H1 (cell line): ENCODE measurements around the gene LDLRAD4. TPM values are rescaled to one million over a fixed set of nuclear protein-coding genes. Genes with fewer than 3 reads are reported as not detected.

Source experiments
- CTCF ChIA-PET: fragments of 300-600 bp; sonication (Branson Sonifier 250); formaldehyde crosslinking; loops from one replicate; lab custom pipeline; 2021; ENCODE audit not compliant: partially characterized antibody; lab: Charles Lee
- POLR2A ChIA-PET: fragments of 300-600 bp; sonication (Branson Sonifier 250); formaldehyde crosslinking; loops from one replicate; lab custom pipeline; 2021; ENCODE audit warnings: inconsistent platforms; ENCODE audit not compliant: partially characterized antibody; lab: Charles Lee
- DNase-seq, 2 experiments: peaks; one replicate each; pipeline versions ENCODE4 v3.0.0 to v3.0.0-alpha.2; 2010 to 2022; ENCODE audit warnings: low spot score in 2 of 2, low read depth in 1 of 2, mixed read lengths in 1 of 2
- FAIRE-seq: peaks from 2 replicates; lab custom pipeline; 2011; peaks lifted over from hg19 to GRCh38; lab: Jason Lieb, UNC
- H2AFZ ChIP-seq: 2 replicates; pipeline ENCODE4 v1.8.1; 2012; ENCODE audit warnings: low read length, inconsistent platforms
- H2AK5ac ChIP-seq: 2 replicates; pipeline ENCODE4 v1.6.1; 2013; ENCODE audit warnings: low read depth, low read length
- H2BK120ac ChIP-seq: replicated peaks from 2 replicates; pipeline ENCODE3; 2013; ENCODE audit warnings: low read depth, low read length, inconsistent platforms
- H2BK12ac ChIP-seq: 2 replicates; pipeline ENCODE4 v1.6.1; 2013; ENCODE audit warnings: low read depth, low read length
- H2BK15ac ChIP-seq: 2 replicates; pipeline ENCODE4 v1.6.1; 2013; ENCODE audit warnings: low read length
- H2BK20ac ChIP-seq: 2 replicates; pipeline ENCODE4 v1.6.1; 2013; ENCODE audit warnings: low read length
- H2BK5ac ChIP-seq: 2 replicates; pipeline ENCODE4 v1.6.1; 2013; ENCODE audit warnings: low read depth, low read length
- H3K14ac ChIP-seq: 2 replicates; pipeline ENCODE4 v1.6.1; 2013; ENCODE audit warnings: inconsistent platforms; ENCODE audit not compliant: insufficient read length
- H3K18ac ChIP-seq: 2 replicates; pipeline ENCODE4 v1.6.1; 2013; ENCODE audit warnings: low read length; ENCODE audit errors: extremely low read depth
- H3K23ac ChIP-seq: 2 replicates; pipeline ENCODE4 v1.6.1; 2013; ENCODE audit warnings: inconsistent platforms; ENCODE audit not compliant: insufficient read length
- H3K23me2 ChIP-seq: 2 replicates; pipeline ENCODE4 v1.6.1; 2013; ENCODE audit warnings: low read depth, low read length
- H3K27ac ChIP-seq: 2 replicates; pipeline ENCODE4 v1.6.1; 2011; ENCODE audit warnings: low read depth, low read length, inconsistent platforms
- H3K27me3 ChIP-seq, 4 experiments: replicated peaks in 1 of 4; 1 replicate in 1 of 4; 2 replicates in 3 of 4; pipeline versions ENCODE4 v1.6.1 to v1.8.1; 2011 to 2013; ENCODE audit warnings: low read length in 3 of 4, mild to moderate bottlenecking in 3 of 4, inconsistent platforms in 2 of 4, mixed read lengths in 2 of 4, moderate library complexity in 1 of 4; ENCODE audit not compliant: control insufficient read depth in 3 of 4, insufficient read depth in 3 of 4; ENCODE audit errors: extremely low read depth in 1 of 4
- H3K36me3 ChIP-seq, 4 experiments: 2 replicates each; pipeline versions ENCODE4 v1.6.1 to v1.8.1; 2011 to 2013; ENCODE audit warnings: mild to moderate bottlenecking in 4 of 4, low read length in 3 of 4, moderate library complexity in 2 of 4, control low read depth in 1 of 4, inconsistent platforms in 1 of 4; ENCODE audit not compliant: insufficient read depth in 4 of 4, control insufficient read depth in 2 of 4
- H3K4ac ChIP-seq: replicated peaks from 2 replicates; pipeline ENCODE3; 2013; ENCODE audit warnings: low read length, low read depth, mixed read lengths, inconsistent platforms; ENCODE audit not compliant: insufficient read length
- H3K4me1 ChIP-seq, 4 experiments: replicated peaks in 1 of 4; 1 replicate in 1 of 4; 2 replicates in 3 of 4; pipeline versions ENCODE4 v1.6.1 to v1.8.1; 2011 to 2013; ENCODE audit warnings: low read length in 3 of 4, inconsistent platforms in 2 of 4, mixed read lengths in 1 of 4; ENCODE audit not compliant: insufficient read depth in 4 of 4, control insufficient read depth in 3 of 4
- H3K4me2 ChIP-seq, 2 experiments: 2 replicates each; pipeline versions ENCODE4 v1.6.1 to v1.8.1; 2011 to 2013; ENCODE audit warnings: low read depth in 2 of 2, low read length in 2 of 2, control low read depth in 1 of 2, inconsistent platforms in 1 of 2, mild to moderate bottlenecking in 1 of 2; ENCODE audit not compliant: insufficient read depth in 1 of 2
- H3K4me3 ChIP-seq, 4 experiments: fragments of 200-600, 300-600 bp in 1 of 4; sonication (generic), shearing (Covaris generic), sonication (Bioruptor Twin) in 1 of 4; 2 replicates each; pipeline versions ENCODE4 v1.5.1 to v1.8.1; 2011 to 2016; ENCODE audit warnings: low read length in 4 of 4, low read depth in 3 of 4, control low read depth in 2 of 4, inconsistent platforms in 2 of 4, mild to moderate bottlenecking in 2 of 4, mixed read lengths in 1 of 4, moderate library complexity in 1 of 4; ENCODE audit not compliant: insufficient read depth in 2 of 4; ENCODE audit errors: extremely low read depth in 1 of 4
- H3K56ac ChIP-seq: replicated peaks from 2 replicates; pipeline ENCODE3; 2013; ENCODE audit warnings: low read depth, mild to moderate bottlenecking, mixed read lengths, low read length, inconsistent platforms; ENCODE audit not compliant: insufficient read length
- H3K79me1 ChIP-seq: 2 replicates; pipeline ENCODE4 v1.6.1; 2013; ENCODE audit warnings: low read depth, low read length, control low read depth
- H3K79me2 ChIP-seq, 2 experiments: 2 replicates each; pipeline versions ENCODE4 v1.6.1 to v1.8.1; 2012 to 2013; ENCODE audit warnings: low read length in 2 of 2, mild to moderate bottlenecking in 2 of 2, inconsistent platforms in 1 of 2; ENCODE audit not compliant: insufficient read depth in 2 of 2, control insufficient read depth in 1 of 2
- H3K9ac ChIP-seq, 4 experiments: replicated peaks in 1 of 4; 1 replicate in 1 of 4; 2 replicates in 3 of 4; pipeline versions ENCODE4 v1.6.1 to v1.8.1; 2011 to 2013; ENCODE audit warnings: low read depth in 3 of 4, low read length in 3 of 4, control low read depth in 2 of 4, mild to moderate bottlenecking in 2 of 4, moderate library complexity in 2 of 4, inconsistent platforms in 1 of 4; ENCODE audit errors: extremely low read depth in 1 of 4
- H3K9me3 ChIP-seq, 2 experiments: 2 replicates each; pipeline versions ENCODE4 v1.6.1 to v1.8.1; 2012 to 2013; ENCODE audit warnings: mild to moderate bottlenecking in 2 of 2, moderate library complexity in 2 of 2, control low read depth in 1 of 2, inconsistent platforms in 1 of 2, low read depth in 1 of 2, low read length in 1 of 2, mixed read lengths in 1 of 2; ENCODE audit not compliant: insufficient read depth in 2 of 2
- H4K20me1 ChIP-seq, 2 experiments: replicated peaks in 1 of 2; 2 replicates each; pipeline versions ENCODE3 to v1.8.1; 2011 to 2013; ENCODE audit warnings: inconsistent platforms in 2 of 2, low read length in 2 of 2, mild to moderate bottlenecking in 1 of 2; ENCODE audit not compliant: insufficient read depth in 2 of 2, control insufficient read depth in 1 of 2
- H4K5ac ChIP-seq: 2 replicates; pipeline ENCODE4 v1.6.1; 2013; ENCODE audit warnings: low read length, low read depth, mixed read lengths, inconsistent platforms; ENCODE audit not compliant: insufficient read length
- H4K8ac ChIP-seq: 2 replicates; pipeline ENCODE4 v1.8.0; 2013; ENCODE audit warnings: mild to moderate bottlenecking, moderate library complexity, low read length, inconsistent platforms; ENCODE audit not compliant: insufficient read depth; ENCODE audit errors: extremely low read depth
- H4K91ac ChIP-seq: replicated peaks from 2 replicates; pipeline ENCODE3; 2013; ENCODE audit warnings: low read length, mixed read lengths, inconsistent platforms; ENCODE audit not compliant: insufficient read length
- BCL11A ChIP-seq, 2 experiments: IDR thresholded peaks; one replicate each; pipeline ENCODE4 v1.6.1; 2011; ENCODE audit warnings: low read depth in 2 of 2, low read length in 2 of 2, mild to moderate bottlenecking in 2 of 2
- BRCA1 ChIP-seq: IDR thresholded peaks from 2 replicates; pipeline ENCODE4 v1.6.1; 2012; ENCODE audit warnings: low read depth, low read length, improper control_type of control experiment
- CREB1 ChIP-seq: IDR thresholded peaks from 2 replicates; pipeline ENCODE4 v1.6.1; 2012; ENCODE audit warnings: inconsistent platforms
- FOSL1 ChIP-seq: IDR thresholded peaks from 2 replicates; pipeline ENCODE4 v1.6.1; 2011; ENCODE audit warnings: mild to moderate bottlenecking, low read depth, low read length, moderate library complexity; ENCODE audit not compliant: insufficient read depth
- KDM1A ChIP-seq: fragments of 200-600, 300-600 bp; sonication (generic); IDR thresholded peaks from 2 replicates; pipeline ENCODE4 v1.7.1; 2016; ENCODE audit warnings: mild to moderate bottlenecking, low read length, borderline replicate concordance
- NANOG ChIP-seq: IDR thresholded peaks from 2 replicates; pipeline ENCODE4 v1.6.1; 2011; ENCODE audit warnings: low read length, low read depth, mild to moderate bottlenecking, inconsistent platforms; ENCODE audit not compliant: insufficient read depth, poor library complexity, severe bottlenecking
- RNF2 ChIP-seq: fragments of 200-900, 300-1000 bp; sonication (generic); IDR thresholded peaks from 2 replicates; pipeline ENCODE4 v1.7.1; 2016; ENCODE audit warnings: borderline replicate concordance, low read depth, mild to moderate bottlenecking, antibody characterized with exemption, low read length; ENCODE audit not compliant: poor library complexity, severe bottlenecking; ENCODE audit errors: missing control alignments
- RXRA ChIP-seq: IDR thresholded peaks from 2 replicates; pipeline ENCODE4 v1.6.1; 2011; ENCODE audit warnings: low read depth, mild to moderate bottlenecking, low read length, moderate library complexity; ENCODE audit not compliant: insufficient read depth
- TAF1 ChIP-seq: IDR thresholded peaks from 2 replicates; pipeline ENCODE4 v1.6.1; 2011; ENCODE audit warnings: mild to moderate bottlenecking, low read depth, low read length
- TBP ChIP-seq: IDR thresholded peaks from 2 replicates; pipeline ENCODE4 v1.6.1; 2011; ENCODE audit warnings: low read depth, low read length, improper control_type of control experiment
- WGBS, 2 experiments: shearing (Covaris generic) in 1 of 2; methylation state at CpG; one replicate each; pipeline versions ENCODE4 v1.1.6 to v1.1.7; 2013 to 2015; ENCODE audit warnings: low lambda C conversion rate in 2 of 2, mixed read lengths in 2 of 2, inconsistent platforms in 1 of 2, low coverage in 1 of 2, missing lambda C conversion rate in 1 of 2; ENCODE audit not compliant: insufficient replicate concordance in 2 of 2, insufficient coverage in 1 of 2, insufficient read length in 1 of 2; ENCODE audit errors: extremely low coverage in 1 of 2, missing lambda C conversion rate in 1 of 2; 5-methylcytosine and 5-hydroxymethylcytosine counted together
- polyA plus RNA-seq, 7 experiments: library from polyadenylated mRNA; depleted of rRNA in 3 of 7; stranded (reverse) in 5 of 7; unstranded in 2 of 7; fragments of >200 nt in 5 of 7; fragments of 200-250 nt in 2 of 7; gene quantifications; 1 replicate in 5 of 7; 2 replicates in 1 of 7; 4 replicates in 1 of 7; pipeline versions ENCODE4 v1.2.1 to v1.2.3, GENCODE V29; 2011 to 2013; ENCODE audit warnings: missing spikeins in 2 of 7, mixed read lengths in 2 of 7
- total RNA-seq: library from RNA; stranded (reverse); fragmentation: NEBNext Ultra II Directional; extraction: Animal tissue kit (Norgen Biotek cat#: 25700); gene quantifications from 2 replicates; pipeline ENCODE4 v1.2.1, GENCODE V29; 2021
- TF ChIP-seq, protein P1 (sequence below), 3 experiments: IDR thresholded peaks; 1 replicate in 2 of 3; 2 replicates in 1 of 3; pipeline versions ENCODE4 v1.5.1 to v1.6.1; 2011; ENCODE audit warnings: low read length in 3 of 3, mild to moderate bottlenecking in 3 of 3, inconsistent platforms in 2 of 3, low read depth in 1 of 3, moderate library complexity in 1 of 3; ENCODE audit not compliant: insufficient read depth in 1 of 3; ENCODE audit errors: control extremely low read depth in 1 of 3

LDLRAD4 gene
- total and polyA plus RNA-seq, 2 of the 8 experiments (the other 6 are each of a cell fraction or from before 2014, with no cell fraction given): 0.77 to 1.4 TPM

DNA sequence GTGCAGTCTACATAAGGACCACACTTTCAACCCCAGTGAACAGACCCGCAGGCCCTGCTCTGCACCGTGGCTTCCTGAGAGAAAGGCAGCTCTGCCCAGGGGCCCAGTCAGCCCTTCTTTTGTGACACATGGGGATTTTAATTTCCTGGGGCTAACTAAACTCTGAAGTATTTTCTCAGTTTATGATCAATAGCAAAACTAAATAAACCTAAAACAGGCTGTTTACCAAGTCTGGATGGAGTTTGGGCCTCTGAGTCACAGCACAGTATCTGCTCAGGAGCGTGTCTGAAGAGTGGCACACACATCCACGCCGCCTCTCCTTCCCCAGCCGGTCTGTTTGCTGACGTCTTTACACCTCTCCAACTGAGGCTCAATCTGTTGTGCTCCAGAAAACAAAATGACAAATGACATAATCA, 72.3 kb downstream of the LDLRAD4 start:
- WGBS, 2 experiments: 94% methylated on average over 7 of the region's 7 CpGs; no CpG with 5 or more reads in 1 of the 2 experiments
- no peak overlapping the region for H2AK5ac ChIP-seq
- H3K14ac ChIP-seq: no peak overlapping the region
- no peak overlapping the region for H3K23ac ChIP-seq
- no peak overlapping the region for H4K8ac ChIP-seq
- FAIRE-seq (no peak), DNase-seq (no peak)
- H4K5ac ChIP-seq: no peak overlapping the region
- H3K9me3 ChIP-seq: no peaks in the 10 kb centered on the region
- H4K20me1 ChIP-seq: no peaks in the 10 kb centered on the region
- H3K79me1 ChIP-seq: no peaks in the 10 kb centered on the region
- POLR2A ChIA-PET: interaction anchor here (0.6 kb wide), 1 partner anchor 663 kb away, joined by 3 read pairs; no protein-coding TSS in a partner anchor
- no peak overlapping the region for H3K4me3 ChIP-seq
- no peaks in the 10 kb centered on the region for H3K4me1 ChIP-seq
- H2BK12ac ChIP-seq: no peak overlapping the region
- H3K56ac ChIP-seq: no peak overlapping the region
- H3K18ac ChIP-seq: no peak overlapping the region
- no peak overlapping the region for H2AFZ ChIP-seq
- H3K23me2 ChIP-seq: no peaks in the 10 kb centered on the region; the same call in 1 of the 2 replicates
- no peak overlapping the region for H3K4me2 ChIP-seq
- TF ChIP-seq BRCA1 (no peak), TAF1 (no peak), CREB1 (no peak), BCL11A (IDR thresholded peaks at IDR 0.05; ENCODE audit: low read depth in 2 of 2, low read length in 2 of 2) (no peak), TBP (no peak), KDM1A (no peak), RXRA (no peak), RNF2 (no peak), NANOG (no peak), FOSL1 (no peak)
- TF ChIP-seq, protein P1, sequence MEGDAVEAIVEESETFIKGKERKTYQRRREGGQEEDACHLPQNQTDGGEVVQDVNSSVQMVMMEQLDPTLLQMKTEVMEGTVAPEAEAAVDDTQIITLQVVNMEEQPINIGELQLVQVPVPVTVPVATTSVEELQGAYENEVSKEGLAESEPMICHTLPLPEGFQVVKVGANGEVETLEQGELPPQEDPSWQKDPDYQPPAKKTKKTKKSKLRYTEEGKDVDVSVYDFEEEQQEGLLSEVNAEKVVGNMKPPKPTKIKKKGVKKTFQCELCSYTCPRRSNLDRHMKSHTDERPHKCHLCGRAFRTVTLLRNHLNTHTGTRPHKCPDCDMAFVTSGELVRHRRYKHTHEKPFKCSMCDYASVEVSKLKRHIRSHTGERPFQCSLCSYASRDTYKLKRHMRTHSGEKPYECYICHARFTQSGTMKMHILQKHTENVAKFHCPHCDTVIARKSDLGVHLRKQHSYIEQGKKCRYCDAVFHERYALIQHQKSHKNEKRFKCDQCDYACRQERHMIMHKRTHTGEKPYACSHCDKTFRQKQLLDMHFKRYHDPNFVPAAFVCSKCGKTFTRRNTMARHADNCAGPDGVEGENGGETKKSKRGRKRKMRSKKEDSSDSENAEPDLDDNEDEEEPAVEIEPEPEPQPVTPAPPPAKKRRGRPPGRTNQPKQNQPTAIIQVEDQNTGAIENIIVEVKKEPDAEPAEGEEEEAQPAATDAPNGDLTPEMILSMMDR (IDR thresholded peaks at IDR 0.05; ENCODE audit: control extremely low read depth in 1 of 3, insufficient read depth in 1 of 3, low read depth in 1 of 3, low read length in 3 of 3): no peak
- H3K36me3 ChIP-seq: no peaks in the 10 kb centered on the region
- H4K91ac ChIP-seq: no peak overlapping the region
- no peak overlapping the region for H2BK20ac ChIP-seq
- CTCF ChIA-PET: interaction anchor here (0.6 to 1.9 kb wide), 4 partner anchors 10 to 158 kb away, joined by 3 to 5 read pairs (median 4); no protein-coding TSS in a partner anchor
- H3K79me2 ChIP-seq: no peaks in the 10 kb centered on the region
- H3K9ac ChIP-seq: no peak overlapping the region
- no peak overlapping the region for H2BK15ac ChIP-seq
- H2BK5ac ChIP-seq: no peak overlapping the region
- no peak overlapping the region for H3K4ac ChIP-seq
- no peaks in the 10 kb centered on the region for H3K27me3 ChIP-seq
- no peak overlapping the region for H3K27ac ChIP-seq
- no peak overlapping the region for H2BK120ac ChIP-seq
